GDM1 (cell line): Measurements from ENCODE around the gene ECI2.
"Not testable (repeated sequence)": the region's sequence is repeated elsewhere in the genome, so short reads cannot be mapped to it uniquely, and the experiment has no call there.

ENCODE experiments used
- DNase-seq: peaks from one replicate; lab custom pipeline; 2025; lab: John Stamatoyannopoulos, UW

Gene ECI2

DNA sequence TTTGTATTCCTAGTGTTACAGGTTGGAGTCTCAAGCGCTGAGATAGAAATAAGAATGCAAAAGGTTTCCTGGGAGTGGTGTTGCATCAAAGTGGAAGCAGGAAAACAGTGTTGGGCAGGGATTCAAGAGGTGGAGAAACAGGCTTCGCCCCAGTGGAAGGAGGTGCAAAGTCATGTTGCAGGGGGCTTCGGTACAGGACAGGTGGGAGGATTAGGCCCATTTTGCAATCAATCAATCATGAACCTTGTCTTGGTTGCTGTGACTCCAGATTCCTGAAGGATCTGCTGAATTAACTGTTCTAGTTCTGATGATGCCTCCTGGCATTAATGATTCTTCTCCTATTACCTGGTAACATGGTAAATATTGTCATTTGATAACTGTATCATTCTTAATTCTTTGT is 34.1 kb downstream of the ECI2 start:
- no peak for DNase-seq

DNA sequence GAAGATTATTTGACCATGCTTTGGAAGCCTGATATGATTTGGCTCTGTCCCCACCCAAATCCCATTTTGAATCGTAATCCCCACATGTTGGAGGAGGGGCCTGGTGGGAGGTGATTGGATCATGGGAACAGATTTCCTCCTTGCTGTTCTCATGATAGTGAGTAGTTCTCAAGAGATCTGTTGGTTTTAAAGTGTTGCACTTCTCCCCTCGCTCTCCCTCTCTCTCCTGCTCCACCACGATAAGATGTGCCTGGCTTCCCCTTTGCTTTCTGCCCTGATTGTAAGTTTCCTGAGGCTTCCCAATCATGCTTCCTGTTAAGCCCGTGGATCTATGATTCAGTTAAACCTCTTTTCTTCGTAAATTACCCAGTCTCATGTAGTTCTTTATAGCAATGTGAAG is 34.7 kb downstream of the ECI2 start:
- DNase-seq: no peak

DNA sequence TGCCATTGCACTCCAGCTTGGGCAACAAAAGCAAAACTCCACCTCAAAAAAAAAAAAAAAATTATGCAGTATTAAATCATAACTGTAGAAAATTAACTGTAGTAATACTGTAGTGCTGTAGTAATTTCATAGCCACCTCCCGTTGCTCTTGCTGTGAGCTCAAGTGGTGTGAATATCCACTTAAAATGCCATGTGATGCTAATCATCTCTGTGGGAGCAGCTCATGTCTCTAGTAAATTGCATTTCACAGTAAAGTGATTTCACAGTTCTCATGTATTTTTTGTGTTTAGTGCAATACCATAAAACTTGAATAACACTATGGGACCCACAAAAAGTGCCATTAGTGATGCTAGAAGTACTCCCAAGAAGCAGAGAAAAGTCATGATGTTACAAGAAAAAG is 42.1 kb downstream of the ECI2 start:
- DNase-seq: no peak

DNA sequence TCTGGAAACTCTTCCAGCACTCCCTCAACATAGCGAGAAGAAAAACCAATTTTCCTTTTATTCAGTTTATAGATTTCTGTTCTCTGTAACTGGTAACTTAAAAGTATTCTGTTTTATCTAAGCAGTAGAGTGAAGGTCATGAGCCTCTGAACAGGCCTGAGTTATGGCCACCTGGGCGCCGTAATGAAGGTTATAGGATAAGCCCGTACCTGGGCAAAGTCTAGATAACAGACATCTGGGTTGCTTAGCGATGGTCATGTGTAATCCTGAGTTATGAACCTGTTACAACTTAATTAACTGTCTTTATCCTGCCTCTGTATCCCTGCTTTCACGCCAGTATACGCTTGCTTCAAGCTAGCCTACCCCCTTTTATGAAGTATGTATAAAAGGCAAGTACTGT is 43.4 kb downstream of the ECI2 start:
- DNase-seq: no peak

DNA sequence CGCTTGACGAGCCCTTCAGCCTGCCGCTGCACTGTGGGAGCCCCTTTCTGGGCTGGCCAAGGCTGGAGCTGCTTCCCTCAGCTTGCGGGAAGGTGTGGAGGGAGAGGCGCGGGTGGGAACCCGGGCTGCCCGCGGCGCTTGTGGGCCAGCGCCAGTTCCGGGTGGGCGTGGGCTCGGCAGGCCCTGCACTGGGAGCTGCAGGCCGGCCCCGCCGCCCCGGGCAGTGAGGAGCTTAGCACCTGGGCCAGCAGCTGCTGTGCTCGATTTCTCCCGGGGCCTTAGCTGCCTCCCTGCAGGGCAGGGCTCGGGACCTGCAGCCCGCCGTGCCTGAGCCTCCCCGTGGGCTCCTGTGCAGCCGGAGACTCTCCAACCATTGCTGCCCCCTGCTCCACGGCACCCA is 45.3 kb downstream of the ECI2 start:
- not testable (repeated sequence) for DNase-seq

DNA sequence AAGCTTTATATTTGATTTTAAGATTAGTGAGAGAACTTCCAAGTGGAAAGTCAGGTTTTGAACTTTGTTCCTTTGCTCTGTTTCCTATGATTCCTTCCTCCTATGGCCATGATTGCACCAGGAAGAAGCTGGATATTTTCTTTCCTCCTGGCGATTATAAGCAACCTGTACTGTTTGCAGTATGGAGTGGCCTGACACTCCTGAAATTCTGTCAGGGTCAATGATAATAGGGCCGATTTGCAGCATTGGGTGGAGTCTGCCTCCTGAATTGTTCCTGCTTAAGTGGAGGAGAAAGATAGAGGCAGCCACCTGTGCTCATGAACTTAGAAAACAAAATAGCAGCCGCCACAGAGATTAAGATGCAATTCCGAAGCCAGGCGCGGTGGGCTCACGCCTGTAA is 46.7 kb downstream of the ECI2 start:
- DNase-seq: no peak

DNA sequence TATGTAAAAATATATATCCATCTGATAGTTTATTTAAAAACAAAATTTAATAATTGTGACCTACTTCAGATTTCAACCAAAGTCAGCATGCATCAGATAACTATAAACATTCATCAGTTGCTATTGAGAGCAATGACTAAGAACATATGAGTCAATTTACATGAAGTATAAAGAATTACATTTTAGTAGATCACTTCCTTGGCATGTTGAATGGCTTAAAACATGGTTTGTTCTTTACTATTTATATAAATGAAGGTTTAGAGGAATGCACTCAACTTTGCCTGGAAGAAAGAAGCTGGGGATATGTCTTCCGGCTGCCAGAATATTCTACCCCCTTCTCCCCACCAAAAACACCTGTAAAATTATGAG is 50.1 kb downstream of the ECI2 start:
- no peak for DNase-seq

DNA sequence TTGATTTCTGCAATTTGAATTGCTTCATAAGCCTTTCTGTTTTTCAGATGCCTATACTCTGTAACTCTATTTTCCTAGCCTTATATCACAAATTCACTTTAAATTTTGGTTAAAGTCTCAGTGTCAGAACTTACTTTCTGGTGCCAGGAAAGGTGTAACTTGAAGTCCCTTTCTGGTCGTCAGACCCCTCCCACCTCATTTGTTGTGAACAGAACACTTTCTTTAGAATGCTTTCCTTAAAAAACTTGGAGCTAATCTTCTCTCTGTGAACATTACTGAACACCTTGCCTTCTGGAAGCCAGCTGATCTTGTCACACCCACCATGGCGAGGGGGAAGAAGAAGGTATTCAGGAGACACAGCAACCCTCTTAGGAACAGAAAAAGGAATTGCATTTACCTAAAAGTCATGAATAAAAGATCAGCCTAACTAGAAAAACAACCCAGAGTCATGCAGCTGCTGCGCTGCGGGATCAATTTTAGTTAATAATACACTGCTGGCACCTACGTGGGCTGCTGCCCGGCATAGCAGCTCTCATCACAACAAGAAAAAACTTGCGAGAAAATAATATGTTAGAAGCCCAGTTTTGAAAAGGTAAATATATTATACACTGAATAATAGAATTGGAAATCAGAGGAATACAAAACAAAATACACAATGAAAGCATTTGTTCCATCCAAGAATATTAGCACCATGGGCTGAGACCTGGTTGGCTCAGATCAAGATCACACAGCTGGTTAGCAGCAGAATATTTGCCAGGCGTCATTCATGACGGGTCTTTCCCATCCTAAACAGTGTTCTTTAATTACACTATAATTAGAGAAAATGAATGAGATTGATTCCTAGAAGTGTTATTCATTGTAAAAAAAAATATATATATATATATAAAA is 50.7 kb downstream of the ECI2 start:
- no peak for DNase-seq

DNA sequence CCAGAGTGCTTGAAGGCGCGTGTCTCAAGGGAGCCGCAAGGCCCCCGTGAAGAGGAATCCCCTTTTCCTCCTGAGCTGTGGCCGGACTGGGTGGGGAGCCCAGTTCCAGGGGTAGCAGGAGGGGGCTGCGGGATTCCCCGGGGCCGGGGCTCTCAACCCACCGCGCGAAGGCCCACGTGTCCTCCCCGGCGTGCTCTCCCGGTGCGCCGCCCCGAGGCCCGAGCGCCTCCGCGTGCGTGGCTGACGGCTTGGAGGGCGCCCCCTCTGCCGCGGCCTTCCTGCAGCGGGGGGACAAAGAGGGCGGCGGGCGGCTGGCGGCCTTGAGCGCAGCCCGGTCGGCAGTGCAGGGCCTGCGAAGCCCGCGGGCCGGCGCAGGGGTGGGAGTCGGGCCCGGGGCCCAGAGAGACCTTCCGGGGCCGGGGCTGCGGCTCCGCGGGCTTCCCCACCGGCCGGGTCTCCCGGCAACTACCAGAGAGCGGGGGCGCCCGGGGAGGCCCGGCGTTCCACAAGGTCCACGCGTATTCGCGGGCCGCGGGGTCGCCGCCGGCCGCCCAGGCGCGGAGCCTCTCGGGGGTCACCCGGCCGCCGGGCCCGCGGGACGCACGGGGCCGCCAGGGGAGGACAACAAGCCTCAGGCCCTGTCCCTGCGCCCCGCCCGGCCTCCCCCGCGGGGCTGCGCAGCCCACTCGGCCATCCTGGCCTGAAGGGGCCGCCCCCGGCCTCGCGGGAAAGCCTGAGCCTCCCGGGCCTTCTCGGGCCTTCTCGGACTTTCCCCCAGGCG is 56.5 kb downstream of the ECI2 start, which contains the start of gene FAM217A:
FAM217A (minus strand) TSS at position 447 of the 781 bp plus-strand sequence. CDS start 1,723 bp downstream, outside the sequence.
- no peak for DNase-seq

DNA sequence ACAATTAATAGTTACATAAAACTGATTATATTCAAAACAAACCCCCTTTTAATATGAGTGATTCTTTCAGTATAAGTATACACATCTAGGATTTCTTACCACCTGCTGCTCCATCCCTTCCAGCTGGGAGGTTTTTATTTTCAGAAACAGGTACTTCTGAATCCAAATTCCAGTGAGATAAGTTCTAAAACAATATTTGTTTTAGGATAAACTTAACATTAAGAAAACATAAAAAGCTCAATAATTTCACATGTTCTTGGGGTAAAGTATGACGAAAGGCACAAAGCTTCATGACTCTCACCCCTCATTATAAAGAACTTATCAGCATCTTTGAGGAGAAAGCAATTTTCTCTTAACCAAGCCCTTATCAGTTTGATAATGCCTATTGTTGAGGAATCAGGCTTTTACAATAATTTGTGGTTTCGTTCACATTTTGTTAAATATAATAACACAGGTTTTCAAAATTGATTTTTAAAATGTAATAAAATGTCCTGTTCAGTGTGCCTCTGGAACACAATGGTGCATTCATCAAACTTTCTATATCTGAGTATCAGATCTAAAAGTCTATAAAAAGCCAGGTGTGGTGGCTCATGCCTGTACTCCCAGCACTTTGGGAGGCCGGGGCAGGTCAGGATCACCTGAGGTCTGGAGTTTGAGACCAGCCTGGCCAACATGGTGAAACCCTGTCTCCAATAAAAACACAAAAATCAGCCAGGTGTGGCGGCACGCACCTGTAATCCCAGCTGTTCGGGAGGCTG is 60.7 kb downstream of the ECI2 start:
- DNase-seq: no peak

DNA sequence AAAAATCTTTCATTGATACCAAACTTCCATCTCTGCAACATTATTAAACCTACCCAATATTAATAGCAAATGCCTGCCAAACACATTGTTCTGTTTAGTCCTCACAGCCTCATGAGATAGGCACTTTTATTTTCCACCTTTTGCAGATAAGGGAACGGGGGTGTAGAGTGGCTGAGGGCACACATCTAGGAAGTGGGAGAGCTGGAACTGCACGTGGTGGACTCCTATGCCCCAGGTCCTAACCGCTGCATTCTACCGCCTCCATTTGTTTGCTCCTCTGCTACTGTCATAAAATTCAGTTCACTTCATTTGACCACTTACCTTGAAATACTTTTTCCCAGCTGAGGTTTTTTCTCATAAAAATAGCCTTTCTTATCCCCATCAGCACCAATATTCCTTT is 64.0 kb downstream of the ECI2 start:
- DNase-seq: no peak

DNA sequence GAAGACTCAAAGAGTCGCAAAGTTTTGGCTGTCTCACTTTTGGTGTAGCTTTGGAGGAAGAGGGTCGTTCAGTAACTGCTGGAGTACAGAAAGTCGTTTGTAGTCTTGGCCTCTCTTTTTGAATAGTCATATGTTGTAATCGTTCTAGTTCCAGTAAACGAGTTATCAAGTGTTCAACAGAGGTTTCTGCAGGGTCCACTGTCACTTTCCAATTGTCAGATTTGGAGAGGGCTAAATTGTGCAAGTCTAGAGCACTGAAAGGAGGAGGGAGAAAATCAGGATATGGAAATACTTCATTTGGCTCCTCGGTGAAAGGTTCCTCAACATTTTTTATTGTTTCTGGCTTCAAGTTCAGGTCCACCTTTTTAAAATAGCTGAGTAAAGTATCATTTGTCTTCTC is 66.2 kb downstream of the ECI2 start:
- DNase-seq: no peak

DNA sequence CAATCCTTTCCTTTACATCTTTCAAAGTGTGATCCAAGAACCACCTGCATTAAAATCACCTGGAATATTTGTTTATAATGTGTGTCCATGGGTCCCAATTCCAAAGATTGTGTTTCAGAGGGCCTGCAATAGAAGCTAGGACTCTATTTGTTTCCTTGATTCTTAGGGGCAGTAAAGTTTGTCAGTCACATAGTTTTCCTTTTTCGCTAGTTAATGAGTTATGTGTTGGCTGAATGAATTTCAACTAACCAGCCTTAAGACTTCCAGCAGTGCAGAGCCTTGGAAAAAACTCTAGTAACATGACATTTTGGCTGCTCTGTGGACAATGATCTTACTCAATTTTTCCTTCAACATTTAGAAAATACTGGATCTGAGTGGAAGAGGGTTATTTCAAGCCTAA is 67.7 kb downstream of the ECI2 start:
- no peak for DNase-seq

DNA sequence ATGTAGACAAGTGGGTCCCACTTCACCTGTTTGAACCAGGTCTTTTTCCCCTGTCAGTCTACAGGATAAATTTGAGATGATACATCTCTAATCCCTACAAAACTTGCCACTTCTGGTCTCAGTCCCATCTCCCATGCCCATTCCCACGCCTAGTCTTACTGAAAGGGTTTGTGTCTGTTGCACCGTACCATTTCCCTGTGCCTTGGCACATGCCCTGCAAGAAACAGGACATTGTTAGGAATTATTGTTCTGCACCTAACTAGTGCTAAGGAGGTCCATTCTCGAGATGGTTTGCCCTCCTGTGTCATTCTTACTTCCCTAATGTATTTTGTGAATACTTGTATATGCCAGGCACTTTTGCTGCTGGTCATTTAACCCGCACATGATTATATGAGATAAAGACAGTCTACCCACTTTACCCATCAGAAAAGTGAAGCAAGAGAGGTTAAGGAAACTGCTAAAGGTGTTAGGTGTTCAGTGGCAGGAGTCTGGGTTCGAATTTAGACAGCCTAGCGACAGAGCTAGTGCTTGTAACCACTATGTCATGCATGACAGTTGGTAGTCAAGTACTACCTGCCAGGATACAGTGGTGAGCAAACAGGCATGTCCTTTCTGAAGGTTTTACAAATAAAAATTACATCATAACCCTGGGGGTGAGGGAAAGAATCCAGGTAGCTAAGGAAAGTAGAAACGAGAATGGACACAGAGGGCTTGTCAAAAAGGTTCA is 69.2 kb downstream of the ECI2 start:
- no peak for DNase-seq
